RKO (cell line): ENCODE measurements around the gene ZNF598.
A peak's percentile ranks its signal among the peaks of the same experiment; 100 is the strongest.

Experiments used
- DNase-seq: peaks from one replicate; pipeline ENCODE4 v3.0.0-alpha.2; 2016; ENCODE audit warnings: low spot score

ZNF598 gene

DNA sequence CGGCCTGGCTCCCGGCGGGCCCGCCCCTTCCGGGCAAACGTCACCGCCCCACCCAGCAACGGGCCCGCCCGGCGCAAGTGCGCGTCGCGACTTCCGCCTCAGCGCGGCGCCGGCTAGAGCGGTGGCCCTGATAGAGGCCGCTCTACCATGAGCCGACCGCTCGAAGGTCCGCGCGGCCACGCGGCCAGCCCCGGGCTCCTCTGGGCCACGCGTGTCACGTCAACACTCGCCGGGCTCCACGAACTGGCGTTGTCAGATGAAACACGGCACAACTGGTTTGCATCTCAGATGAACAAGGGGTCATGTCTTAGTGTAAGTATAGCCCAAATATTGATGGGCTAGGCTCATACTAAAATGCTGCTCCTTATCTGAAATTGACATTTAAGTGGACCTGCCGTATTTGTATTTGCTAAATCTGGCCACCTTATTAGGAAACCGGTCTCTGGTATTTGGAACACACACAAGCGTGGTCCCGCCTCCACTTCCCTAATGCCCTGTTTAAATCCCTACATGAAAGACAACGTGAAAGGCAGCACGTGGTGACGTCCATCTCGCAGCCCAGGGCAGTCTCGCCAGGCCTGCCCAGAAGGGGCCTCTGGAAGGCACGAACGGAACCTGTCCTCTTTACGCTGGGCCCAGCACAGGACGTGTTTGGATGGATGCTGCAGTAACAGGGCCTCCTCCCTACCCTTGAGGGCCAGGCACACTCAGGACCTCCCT lies at the start of gene ZNF598:
TSS of gene ZNF598 (minus strand) at position 31 of the 720 bp plus-strand sequence.
- DNase-seq: peak; percentile 88

DNA sequence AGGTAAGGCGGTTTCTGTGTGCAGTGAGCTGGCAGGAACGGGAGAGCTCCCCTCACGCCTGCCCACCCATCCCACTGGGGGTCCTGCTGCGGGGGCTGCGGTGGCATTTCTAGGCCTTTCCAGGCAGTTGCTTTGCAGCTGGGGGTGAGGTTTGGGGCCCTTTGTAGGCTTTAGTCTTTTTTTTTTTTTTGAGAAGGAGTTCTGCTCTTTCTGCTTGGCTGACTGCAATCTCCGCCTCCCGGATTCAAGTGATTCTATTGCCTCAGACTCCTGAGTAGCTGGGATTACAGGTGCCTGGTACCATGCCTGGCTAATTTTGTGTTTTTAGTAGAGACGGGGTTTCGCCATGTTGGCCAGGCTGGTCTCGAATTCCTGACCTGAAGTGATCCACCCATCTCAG lies 49.3 kb upstream of the ZNF598 start:
- DNase-seq: no peak

DNA sequence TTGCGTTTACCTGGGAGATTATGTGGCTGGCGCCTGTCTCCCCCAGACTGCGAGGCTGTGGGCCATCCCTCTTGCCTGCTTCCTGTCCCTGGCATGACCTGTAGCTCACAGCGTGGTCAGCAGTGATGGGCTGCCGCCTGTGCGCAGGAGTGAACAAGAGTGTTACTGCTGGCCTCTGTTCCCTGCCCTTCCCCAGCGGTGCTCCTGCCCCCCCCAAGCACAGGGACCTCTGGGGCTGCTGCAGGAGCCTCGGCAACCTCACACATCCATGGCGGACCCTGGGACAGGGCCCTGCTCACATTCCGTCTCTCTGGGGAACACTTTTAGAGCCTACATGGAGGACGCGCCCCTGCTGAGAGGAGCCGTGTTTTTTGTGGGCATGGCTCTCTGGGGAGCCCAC lies 48.8 kb upstream of the ZNF598 start:
- DNase-seq: no peak

DNA sequence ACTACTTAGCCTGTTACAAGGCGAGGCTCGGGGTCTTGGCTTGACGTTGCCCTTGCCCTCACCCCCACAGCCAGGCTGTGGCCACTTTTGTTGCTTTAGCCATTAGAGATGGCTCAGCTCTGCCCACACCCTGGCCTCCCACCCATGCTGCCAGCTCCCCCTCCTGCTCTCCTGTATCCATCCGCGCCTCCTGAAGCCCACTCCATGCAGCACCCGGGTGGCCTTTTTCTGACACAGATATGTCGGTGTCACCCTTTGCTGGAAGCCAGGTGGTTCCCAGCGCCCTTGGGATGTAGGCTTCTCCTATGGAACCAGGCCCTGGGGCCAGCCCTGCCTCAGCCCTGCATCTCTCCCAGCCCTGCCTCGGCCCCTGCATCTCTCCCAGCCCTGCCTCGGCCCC lies 47.8 kb upstream of the ZNF598 start:
- no peak for DNase-seq

DNA sequence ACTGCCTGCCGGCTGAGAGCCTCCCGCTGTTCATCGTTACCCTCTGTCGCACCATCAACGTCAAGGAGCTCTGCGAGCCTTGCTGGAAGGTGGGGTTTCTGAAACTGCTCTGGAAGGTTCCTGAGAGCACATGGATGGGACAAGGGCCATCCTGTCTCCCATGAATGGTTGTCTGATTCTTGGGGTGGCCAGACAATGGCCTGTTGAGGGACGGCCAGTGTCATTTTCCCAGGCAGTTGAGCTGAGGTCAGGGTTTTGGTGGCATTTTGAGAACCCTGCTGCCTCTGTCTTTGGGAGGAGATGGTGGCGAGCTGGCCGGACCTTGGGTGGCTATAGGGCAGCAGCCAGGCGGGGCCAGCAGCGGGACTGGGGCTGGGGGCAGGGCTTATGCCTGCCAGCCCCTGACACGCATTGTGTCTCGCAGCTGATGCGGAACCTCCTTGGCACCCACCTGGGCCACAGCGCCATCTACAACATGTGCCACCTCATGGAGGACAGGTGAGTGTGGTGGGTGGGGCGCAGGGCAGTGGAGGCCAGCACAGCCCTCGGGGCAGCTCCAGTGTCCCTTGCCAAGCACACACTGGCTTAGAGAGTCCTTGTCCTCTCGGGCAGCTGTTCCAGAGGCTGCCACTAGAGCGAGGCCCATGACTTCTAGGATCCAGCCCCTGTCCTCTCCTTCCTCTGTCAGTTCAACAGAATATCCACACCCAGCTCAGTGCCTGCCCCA lies 47.2 kb upstream of the ZNF598 start:
- peak; percentile 39 for DNase-seq

DNA sequence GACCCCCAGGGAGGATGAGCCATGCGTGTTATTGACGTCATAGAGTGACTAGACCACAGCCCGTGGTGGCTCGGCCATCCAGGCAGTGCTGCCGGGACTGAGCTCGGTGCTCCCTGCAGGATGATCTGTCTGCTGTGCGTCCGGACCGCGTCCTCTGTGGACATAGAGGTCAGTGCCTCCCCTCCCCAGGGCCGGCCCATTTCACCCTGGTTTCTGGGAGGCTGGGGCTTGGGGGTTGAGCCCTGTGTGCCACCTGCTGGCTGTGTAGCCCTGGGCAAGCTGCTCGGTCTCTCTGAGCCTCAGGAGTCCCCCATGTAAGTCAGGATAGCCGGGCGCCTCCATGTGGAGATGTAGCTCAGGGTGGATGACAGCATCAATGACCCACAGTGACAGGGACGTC lies 46.5 kb upstream of the ZNF598 start:
- no peak for DNase-seq

DNA sequence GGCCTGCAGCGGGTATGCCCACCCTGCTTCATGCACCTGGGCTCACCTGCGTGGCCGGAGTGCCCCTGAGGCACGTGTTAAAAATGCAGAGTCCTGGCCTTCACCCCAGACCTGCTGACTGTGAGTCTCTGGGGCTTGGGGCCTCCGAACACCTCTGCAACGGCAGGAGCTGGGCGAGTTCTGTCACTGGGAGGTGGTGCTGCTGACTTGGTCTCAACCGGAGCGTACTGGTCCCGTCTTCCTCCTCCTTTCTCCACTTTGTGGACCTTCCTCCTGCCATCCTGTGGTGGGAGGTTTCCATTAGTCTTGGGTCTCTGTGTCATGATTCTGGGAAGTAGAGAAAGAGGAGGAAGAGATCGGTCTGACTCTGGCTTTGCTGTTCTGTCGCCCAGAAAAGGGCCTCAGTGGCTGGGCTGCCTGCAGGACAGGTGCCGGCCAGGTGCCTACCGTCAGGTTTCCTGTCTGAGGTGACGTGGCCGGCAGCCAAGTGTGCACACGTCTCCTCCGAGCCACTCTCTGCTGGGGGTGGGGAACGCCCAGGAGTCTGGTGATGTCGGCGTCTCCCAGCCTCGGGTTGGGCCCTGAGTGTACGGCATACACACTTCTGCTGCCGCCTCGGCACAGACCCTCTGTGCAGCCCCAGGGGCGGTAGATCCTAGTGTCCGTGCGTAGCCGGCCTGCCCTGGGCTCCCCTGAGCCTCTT lies 45.1 kb upstream of the ZNF598 start:
- no peak for DNase-seq

DNA sequence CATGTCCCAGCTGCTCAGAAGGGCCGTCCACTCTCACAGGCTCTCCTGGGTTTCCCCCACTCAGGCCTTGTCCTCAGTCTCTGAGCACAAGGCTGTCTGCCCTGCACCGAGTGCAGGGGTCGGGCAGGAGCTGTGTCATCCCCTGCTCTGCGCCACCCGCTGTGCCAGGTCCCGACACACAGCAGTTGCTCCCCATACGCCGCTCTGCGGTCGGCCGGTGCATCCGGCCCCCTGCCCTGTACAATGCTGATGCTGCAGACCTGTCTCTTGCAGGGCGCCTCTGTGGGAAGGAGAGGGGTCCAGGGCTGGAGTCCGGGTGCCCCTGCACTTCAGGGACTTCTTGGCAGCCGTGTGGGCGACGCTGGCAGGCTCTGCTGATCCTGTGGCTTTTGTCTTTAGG lies 44.3 kb upstream of the ZNF598 start:
- no peak for DNase-seq

DNA sequence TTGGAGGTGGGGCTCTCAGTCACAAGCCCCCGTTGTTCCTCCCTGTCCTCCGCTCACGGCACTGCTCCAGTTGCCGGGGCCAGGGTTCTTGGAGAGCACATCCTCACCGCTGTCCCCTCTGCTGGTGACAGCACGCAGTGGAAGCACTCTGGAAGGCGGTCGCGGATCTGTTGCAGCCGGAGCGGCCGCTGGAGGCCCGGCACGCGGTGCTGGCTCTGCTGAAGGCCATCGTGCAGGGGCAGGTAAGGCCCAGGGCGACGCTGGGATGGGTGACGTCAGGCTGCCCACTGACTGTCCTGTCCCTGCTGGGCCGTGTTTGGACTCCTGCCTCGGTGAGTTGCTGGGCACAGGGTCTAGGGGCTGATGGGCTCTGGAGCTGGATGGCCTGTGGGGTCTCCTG lies 43.6 kb upstream of the ZNF598 start:
- DNase-seq: no peak

DNA sequence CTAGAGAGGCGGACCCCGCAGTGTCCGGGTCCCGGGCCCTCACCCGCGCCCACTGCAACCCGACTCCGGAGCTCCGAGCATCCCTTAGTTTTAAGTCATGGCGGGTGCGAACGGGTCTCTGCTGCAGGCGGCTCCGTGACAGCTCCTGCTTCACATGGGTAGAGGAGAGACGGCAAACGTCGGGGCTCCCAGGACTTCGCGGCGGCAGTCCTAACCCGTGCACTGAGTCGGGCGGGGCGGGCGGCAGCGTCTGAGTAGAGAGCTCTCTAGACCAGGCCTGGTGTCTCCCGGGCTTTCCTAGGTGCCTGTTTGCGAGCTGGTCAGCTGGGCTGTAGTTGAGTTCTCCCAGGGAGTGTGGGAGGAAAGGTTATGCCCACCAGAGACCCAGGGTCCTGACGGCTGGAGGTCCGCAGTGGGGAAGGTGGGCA lies 38.5 kb upstream of the ZNF598 start:
- DNase-seq: peak; percentile 37

DNA sequence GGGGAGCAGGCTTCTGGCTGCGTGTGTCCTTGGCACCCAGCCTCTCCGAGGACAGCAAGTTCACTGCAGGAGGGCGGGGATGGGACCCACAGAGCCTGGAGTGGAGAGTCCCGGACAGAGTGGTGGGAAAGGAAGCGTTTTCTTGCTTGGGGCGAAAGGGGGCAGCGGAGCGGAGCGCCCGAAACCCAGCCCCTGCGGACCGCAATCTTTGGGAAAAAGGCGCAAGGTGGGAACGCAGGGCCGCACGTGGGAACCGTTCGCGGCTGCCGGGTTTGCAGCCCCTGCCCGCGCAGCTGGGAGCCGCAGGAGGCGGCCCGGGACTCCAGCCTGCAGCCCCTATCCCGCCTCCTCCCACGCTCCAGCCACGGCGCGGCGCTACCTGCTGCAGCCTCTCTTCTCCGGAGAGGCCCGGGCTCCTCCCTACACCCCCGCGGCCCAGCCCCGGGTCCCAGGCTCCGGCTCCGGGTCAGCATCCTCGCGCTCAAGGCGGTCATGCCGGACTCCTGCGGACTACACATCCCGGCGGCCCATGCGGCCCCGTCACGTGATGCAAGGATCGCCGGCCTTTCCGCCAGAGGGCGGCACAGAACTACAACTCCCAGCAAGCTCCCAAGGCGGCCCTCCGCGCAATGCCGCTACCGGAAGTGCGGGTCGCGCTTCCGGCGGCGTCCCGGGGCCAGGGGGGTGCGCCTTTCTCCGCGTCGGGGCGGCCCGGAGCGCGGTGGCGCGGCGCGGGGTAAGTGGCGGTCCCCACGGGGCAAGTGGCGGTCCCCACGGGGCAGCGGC lies 37.9 kb upstream of the ZNF598 start, which contains the start of the genes NTHL1 and TSC2:
TSS of gene NTHL1 (minus strand) at position 505 of the 786 bp plus-strand sequence. CDS start at position 494, 11 bp downstream.
TSS of gene TSC2 (plus strand) at position 656 of the 786 bp plus-strand sequence. CDS start 631 bp downstream, outside the sequence.
- DNase-seq: peak; percentile 97

DNA sequence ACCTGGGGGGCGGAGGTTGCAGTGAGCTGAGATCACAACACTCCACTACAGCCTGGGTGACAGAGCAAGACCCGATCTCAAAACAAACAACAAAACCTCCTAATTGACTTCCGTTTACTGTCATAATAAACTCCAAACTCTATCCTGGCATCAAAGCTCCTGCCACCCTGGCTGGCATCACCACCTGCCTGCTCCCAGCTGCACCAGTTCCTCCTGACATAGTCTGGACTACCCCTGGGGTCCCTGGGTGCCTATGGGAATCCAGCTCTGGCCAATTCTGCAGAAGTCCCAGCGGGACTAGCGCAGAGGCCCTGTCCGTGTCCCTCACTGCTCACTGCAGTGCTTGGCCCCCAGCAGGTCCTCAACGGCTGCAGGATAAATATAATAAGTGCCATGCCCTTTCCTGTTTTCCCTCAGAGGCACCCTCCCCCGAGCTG lies 37.3 kb upstream of the ZNF598 start:
- DNase-seq: peak; percentile 60

DNA sequence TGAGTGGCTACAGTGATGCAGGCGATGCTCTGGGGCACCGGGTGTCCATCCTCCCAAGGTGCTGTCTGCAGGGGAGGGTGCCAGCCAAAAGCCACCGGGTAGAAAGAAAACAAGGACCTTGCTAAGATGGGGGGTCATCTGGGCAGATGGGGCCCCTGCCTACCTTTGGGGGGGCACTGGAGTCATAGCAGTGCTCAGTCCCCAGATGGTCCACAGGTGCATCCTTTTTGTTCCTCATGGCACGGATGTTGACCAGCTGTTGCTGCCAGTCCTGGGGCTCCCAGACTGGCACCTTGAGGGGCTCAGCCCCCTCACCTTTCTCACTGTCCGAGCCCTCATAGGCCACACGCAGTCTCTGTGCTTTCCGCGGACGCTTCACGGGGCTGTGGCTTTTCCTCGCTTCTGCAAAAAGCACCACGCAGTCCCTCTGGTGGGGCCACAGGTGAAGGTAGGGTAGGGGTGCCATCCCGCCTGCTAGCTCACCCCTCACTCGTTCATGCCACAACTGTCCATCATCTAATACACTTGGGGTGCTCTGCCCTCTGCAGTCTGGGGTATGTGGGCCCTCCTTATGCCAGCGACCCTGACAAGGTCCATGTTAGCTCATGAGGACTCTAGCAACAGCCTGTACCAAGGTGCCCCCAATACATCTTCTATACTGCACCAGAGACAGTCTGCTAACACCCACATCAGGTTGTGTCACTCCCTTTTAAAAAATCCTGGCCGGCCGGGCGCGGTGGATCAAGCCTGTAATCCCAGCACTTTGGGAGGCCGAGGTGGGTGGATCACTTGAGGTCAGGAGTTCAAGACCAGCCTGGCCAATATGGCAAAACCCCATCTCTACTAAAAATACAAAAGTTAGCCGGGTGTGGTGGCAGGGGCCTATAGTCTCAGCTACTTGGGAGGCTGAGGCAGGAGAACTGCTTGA lies 36.6 kb upstream of the ZNF598 start:
- DNase-seq: no peak

DNA sequence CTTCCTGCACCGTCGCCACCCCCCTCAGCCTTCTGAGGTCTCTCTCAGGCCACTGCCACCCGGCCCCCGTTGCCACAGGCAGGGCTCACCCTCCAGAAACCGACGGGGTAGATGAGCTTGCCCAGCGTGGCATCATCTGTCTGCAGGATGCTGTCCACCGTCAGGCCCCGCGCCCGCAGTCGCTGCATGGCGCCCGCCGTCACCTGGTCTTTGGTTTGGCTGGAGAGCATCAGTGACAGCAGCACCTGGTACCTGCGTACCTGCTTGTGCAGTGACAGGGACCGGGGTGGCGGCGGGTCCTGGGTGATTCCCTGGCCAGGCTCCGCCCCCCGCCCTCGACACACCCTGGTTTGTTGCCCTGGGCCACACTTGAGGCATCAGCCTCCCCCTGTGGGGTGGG lies 34.9 kb upstream of the ZNF598 start:
- no peak for DNase-seq

DNA sequence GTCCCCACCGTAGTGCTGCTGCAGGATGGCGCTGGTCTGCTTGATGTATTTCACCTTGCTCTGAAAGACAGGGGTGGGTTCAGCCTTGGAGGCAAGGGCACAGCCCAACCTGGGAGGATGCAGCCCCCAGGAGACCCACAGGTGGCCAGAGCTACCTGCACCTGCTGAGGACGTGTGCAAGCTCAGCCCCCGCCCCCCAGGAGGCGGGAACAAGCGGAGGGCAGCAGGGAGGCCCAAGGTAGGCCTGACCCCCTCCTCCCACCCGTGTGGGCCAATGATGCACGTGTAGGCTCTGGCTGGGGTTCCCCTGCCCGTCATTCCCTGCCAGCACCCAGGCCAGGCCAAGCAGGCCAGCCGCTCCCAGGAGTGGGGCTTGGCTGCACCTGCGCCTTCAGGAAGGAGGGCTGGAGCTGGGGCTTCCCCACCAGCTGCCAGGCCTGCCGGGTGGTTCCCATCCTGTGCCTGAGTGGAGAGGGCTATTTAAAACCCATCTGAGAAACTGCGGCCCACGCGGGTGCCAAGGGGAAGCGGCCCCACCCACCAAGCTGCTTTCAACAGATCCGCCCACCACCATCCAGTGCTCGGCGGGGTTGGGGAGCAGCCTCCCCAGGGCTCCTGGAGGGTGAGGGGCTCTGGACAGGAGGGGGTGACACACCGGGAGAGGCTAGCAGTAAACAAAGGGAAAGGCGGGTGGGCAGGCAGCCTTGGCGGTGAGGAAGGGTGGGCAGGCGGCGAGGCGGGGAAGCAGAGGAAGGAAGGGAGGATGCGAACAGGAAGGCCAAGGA lies 34.2 kb upstream of the ZNF598 start:
- no peak for DNase-seq

DNA sequence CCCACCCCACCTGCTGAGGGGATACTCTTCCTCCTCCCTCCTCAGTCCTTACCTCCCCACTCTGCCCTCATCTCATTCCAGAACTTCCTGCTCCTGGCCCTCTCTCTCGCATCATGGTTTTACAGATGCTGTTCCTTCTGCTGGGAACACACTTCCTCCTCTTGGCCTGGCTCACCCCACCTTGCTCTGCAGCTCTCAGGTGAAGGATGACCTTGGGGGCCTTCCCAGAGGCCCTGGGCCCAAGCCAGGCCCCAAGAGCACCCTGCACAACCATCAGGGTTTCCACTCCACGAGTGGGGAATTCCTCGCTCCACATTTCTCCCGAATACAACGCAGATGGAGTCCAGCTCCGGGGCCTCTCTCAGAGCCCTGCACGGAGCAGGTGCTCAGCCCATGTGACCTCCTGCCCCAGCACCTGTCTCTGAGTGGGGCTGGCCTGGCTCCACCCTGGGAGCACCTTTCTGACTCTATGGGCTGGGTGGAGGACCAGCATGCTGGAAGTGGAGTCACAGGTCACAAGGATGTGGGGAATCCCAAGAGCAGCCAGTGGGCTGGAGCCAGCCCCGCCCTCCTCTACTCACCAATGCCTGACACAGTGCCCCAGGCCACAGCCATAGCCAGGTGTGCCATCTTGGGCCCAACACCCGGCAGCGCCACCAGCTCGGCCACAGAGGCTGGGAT lies 33.5 kb upstream of the ZNF598 start:
- no peak for DNase-seq

DNA sequence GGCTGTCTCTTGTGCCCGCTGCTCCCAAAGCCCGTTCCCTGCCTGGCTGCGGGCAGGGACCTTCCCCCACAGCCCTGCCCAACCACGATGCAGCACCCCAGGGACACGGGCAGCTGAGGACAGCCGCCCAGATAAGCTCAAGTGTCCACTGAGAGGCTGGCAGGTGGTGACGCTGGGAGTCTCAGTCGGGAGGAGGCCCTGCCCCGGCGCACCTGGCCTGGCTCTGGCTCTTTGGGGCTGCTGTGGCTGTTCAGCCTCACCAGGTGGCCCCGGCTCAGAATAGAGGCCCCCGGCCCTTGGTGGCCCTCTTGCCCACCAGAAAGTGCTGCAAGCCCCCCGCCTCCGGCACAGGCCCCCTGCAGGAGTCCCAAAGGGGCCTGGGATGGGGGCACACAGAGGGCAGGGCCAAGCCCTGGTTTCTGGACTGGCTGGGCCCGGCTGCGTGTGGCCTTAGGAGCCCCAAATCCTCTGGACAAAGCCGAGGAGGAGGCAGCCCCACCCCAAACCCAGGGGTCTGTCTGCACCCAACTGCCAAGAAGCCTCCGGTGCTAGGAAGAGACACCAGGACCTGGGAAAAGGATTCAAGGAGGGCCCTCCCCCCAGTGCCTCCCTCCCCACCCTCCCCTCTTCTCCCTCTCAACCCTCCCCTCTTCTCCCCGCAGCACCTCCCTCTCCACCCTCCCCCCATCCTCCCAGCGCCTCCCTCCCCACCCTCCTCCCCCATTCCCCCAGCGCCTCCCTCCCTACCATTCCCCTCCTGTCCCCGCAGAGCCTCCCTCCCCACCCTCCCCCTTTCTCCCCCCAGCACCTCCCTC lies 32.8 kb upstream of the ZNF598 start:
- no peak for DNase-seq

DNA sequence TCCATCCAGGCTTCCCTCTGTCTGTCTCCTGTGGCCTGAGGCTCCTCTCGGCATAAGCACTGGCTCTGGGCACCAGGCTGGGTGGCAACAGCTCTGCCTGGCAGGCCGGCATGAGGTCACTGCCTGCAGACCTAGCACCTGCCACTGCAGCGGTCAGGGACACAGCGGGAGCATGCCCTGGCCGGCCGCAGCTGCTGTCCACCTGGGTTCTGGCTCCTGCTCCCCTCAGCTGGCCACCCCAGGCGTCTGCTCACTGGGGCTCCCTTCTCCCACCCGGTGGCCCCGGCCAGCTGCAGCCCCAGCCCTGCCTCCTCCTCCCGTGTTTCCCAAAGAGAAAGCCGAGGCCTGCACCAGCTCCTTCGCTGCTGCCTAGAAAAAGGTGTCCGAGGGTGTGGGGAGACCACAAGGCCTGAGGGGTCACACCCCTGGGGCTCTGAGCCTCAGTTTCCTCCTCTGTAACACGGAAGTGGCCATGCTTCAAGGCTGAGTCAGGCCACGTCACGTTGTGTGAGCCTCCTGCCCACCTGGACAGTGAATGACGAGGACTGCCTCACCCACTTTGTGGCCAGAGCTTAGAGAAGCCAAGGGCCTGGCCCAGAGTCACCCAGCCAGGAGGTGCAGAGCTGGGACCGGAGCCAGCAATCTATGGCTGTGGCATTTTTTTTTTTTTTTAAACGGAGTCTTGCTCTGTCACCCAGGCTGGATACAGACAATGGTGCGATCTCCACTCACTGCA lies 31.3 kb upstream of the ZNF598 start:
- no peak for DNase-seq
